Gastrocnemius medialis (tissue), 4 donors: ENCODE results near the gene SETBP1.

Experiments used
- CTCF ChIP-seq, 5 experiments: fragments of 450-650 bp in 3 of 5; fragments of 200-600 bp in 2 of 5; sonication (generic) in 2 of 5; IDR thresholded peaks in 4 of 5; conservative IDR thresholded peaks in 1 of 5; 1 replicate in 4 of 5; 2 replicates in 1 of 5; pipeline ENCODE4 v1.5.1; 2016 to 2019; ENCODE audit warnings: antibody characterized with exemption in 5 of 5, mild to moderate bottlenecking in 3 of 5, moderate library complexity in 3 of 5
- POLR2A ChIP-seq, 2 donors: fragments of 450-650 bp; IDR thresholded peaks; one replicate each; pipeline ENCODE4 v1.6.1; 2017; ENCODE audit warnings: antibody characterized with exemption in 2 of 2, mild to moderate bottlenecking in 2 of 2, moderate library complexity in 2 of 2

GRCh38 chr18:44702594-44702993 lies 21.9 kb downstream of the SETBP1 start:
- TF ChIP-seq CTCF (IDR thresholded peaks at IDR 0.05 in 4 of 5, conservative IDR thresholded peaks at IDR 0.05 in 1 of 5) (no peak), POLR2A (IDR thresholded peaks at IDR 0.05) (no peak)
